ENCODE data around the gene TOX2.

GRCh38 chr20:44054118-44054517 lies 139.5 kb downstream of the TOX2 start:
- no peak for TF ChIP-seq CTCF (IDR thresholded peaks at IDR 0.05; ENCODE audit: low read depth, low read length, poor library complexity, severe bottlenecking)
- TF ChIP-seq EZH2phosphoT487 (IDR thresholded peaks at IDR 0.05; ENCODE audit: borderline replicate concordance, low read length): no peak
